GM23248 (cell line): ENCODE measurements around the gene DYNLT1.

ENCODE experiments used
- EZH2 ChIP-seq: fragments of 200-600 bp; sonication (generic); IDR thresholded peaks from 2 replicates; pipeline ENCODE4 v1.6.1; 2018; ENCODE audit warnings: antibody characterized with exemption, mild to moderate bottlenecking; ENCODE audit not compliant: insufficient read depth, poor library complexity, severe bottlenecking
- EZH2phosphoT487 ChIP-seq: fragments of 200-600 bp; sonication (generic); IDR thresholded peaks from 2 replicates; pipeline ENCODE4 v1.6.1; 2018; ENCODE audit warnings: antibody characterized with exemption, moderate library complexity, mild to moderate bottlenecking, low read depth; ENCODE audit not compliant: insufficient read depth

- no peak for TF ChIP-seq EZH2
- no peak for TF ChIP-seq EZH2phosphoT487
Measured at GRCh38 chr6:158634695-158635426, 9.7 kb downstream of the DYNLT1 start.
